Anterior cingulate cortex (tissue), 58 donors: ENCODE measurements around the gene ANKRD29.

Experiments
- DNase-seq, 58 donors: peaks; one replicate each; lab custom pipeline; 2025; lab: John Stamatoyannopoulos, UW

The ANKRD29 gene

GRCh38 chr18:23662309-23663263, at the start of gene ANKRD29:
Gene ANKRD29, minus strand, starts transcription at chr18:23662911. Its CDS starts 181 bp downstream, at chr18:23662730.
- peak in 37 of 58 donors; percentile 1 to 43 (median 10) for DNase-seq

DNA sequence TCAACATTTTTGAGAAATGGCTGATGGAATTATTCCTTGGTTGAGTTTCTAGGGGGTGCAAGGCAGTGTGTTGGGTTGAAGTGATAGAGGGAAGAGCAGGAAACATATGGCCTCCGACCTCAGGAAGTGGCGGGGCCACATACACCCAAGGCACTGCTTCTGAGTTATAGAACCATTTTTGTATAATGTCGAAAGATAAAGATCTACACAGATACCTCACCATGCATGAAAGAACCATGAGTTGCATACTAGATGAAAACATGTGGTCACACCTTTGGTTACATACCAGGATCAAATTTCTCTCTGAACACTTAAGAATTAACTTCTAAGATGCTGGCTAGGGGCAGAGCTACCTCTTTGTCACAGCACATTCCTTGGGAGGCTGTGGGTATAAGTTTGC, 49.7 kb upstream of the ANKRD29 start:
- no peak for DNase-seq

- no peak for DNase-seq
Measured at GRCh38 chr18:23711426-23711825, 48.7 kb upstream of the ANKRD29 start.

DNA sequence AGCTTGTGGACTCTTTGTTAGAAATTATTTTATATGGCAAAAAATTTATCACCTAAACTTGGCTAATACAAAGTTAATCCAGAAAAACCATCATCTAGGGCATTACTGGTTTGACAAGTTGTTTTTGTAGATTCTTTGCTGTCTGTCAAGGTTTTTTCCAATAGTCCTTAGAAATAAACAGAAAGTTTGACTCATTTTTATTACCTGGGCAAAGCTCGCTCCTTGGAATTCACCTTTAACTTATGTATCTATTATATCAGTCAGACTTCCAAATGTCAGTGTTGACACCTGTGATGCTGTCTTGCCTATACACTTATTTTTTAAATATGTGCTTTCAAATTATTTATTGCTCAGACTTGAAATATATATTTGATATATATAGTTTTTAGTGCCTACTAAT, 48.2 kb upstream of the ANKRD29 start:
- DNase-seq = no peak

DNA sequence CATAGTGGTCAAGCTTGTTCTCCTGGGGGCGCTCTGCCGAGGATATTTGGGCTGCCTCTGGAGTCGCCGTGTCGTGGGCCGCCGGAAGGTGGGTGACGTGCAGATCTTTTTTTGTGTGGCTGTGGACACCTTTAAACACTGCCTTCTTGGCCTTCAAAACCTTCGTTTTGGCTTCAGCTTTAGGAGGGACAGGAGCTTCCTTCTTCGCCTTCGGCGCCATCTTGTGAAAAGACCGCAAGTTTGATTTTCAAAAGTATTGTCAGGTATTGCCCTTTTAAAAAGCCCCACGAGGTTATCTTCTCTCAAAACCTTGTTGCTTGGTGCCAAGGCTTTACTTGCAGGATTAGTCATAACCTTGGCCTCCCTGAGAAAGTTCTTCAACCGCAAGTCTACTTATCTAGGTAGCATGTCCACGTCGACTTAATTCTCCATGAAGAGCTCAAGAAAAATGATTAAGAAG, 47.4 kb upstream of the ANKRD29 start:
- no peak for DNase-seq

- DNase-seq = no peak
Measured at GRCh38 chr18:23706971-23707640, 44.4 kb upstream of the ANKRD29 start.

- no peak for DNase-seq
Measured at GRCh38 chr18:23704806-23705205, 42.1 kb upstream of the ANKRD29 start.

DNA sequence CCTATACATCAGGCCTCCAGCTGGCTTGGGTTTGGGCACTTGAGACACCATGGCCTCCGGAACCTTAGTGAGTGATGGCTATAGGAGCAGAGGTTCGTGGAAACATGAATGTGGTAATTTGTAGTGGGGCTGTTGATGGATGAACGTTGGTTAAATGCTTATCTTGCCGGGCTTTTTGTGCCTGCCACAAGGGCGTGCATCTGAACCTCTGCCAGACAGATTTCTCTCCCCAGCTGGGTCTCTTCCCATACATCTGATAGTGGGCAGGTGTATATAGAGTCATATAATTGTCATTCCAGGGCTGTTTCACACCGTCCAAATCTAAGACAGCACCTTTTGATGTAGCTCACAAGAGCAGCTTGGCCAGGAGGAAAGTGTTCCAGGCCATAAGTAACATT, 41.3 kb upstream of the ANKRD29 start:
- no peak for DNase-seq

DNA sequence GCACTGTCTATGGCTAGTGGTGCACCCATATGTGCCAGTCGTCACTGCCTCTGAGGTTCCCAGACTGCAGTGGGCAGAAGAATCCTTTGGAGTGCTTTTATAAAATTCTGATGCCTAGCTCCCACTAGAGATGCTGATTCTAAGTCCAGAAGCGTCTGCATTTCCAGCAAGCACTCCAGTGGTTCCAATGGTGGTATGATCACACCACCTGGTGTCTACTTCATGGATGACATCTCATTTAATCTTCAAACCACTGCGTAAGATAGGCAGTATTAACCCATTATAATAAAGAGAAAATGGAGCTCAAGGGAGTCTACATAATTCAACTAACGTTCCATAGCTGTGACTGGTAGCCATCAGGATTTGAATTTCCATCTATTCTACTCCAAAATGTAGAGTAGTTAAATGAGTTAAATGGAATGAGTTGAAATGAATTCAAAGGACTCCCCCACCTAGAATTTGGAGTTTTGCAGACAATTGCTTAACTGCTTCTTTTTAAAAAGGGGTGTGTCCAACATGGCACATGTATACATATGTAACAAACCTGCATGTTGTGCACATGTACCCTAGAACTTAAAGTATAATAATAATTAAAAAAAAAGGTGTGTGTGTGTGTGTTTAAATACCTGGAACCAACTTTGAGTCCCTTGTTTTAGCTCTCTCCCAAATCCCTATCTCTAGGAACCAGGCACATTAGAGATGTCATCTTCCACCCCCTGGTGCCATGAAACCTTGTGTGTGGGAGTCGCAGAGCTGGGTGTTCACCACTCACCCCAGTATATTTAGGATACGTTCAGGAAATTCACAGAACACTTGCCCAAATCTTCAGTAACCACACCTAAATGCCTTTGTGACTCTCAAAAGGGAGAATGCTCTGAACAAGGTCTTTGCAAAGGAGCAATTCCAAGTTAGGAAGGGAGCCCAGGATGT, 40.6 kb upstream of the ANKRD29 start:
- DNase-seq = peak in 1 of 58 donors; percentile 2

DNA sequence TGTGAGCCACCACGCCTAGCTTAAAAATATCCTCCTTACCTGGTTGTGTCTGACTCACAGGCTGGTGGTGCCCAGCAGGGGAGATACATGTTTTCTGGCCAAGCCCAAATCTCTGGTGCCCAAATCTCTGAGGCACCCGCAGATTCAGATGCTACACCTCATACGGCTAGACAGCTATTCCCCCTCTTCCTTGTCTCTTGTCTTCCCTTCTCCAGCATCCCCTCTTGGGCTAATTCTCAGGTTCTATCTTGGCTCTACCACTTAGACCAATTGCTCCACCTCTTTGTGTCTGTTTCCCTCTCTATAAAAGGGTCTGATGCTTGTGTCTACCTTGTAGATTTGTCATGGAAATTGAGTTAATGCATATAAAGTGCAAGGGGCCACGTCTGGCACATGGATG, 39.9 kb upstream of the ANKRD29 start:
- DNase-seq = no peak

GRCh38 chr18:23701544-23702064, 38.9 kb upstream of the ANKRD29 start:
- DNase-seq = no peak

GRCh38 chr18:23701017-23701416, 38.3 kb upstream of the ANKRD29 start:
- DNase-seq = no peak

GRCh38 chr18:23694637-23695430, 32.1 kb upstream of the ANKRD29 start:
- DNase-seq = no peak

DNA sequence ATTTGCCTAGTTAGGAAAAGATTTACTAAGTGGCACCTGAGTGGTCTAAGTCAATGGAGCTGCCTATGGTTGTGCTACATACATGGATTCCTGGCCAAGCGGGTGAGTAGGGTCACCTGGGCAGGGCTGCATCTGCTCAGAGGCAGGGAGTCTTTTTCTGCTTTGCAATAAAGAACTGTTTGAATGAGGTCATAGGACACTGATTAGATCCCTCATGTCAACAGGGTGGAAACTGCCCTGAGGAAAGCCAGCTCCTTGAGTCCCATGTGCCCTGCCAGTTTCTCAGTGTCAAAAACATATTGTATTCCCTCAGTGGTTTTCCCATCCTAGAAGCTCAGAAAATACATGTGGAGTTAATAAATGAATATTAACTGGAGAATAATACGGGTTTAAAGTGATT, 31.1 kb upstream of the ANKRD29 start:
- DNase-seq = no peak

DNA sequence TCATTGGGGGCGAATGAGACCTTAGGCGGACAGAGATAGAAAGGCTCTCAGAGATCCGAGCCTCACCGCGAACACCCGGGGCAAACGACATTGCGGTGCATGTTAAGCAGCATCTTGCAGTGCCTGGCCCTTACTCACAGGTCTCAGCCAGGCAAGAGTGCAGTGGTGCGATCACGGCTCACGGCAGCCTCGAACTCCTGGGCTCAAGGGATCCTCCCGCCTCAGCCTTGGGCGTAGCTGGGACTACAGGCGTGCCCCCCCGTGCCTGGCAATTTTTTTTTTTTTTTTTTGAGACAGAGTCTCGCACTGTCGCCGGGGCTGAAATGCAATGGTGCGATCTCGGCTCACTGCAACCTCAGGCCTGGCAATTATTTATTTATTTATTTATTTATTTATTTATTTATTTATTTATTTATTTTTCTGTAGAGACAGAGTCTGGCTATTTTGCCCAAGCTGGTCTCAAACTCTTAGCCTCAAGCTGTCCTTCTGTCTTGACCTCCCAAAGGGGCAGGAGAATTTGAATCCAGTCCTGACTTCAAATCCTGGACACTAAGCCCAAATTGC, 27.9 kb upstream of the ANKRD29 start:
- DNase-seq = no peak

DNA sequence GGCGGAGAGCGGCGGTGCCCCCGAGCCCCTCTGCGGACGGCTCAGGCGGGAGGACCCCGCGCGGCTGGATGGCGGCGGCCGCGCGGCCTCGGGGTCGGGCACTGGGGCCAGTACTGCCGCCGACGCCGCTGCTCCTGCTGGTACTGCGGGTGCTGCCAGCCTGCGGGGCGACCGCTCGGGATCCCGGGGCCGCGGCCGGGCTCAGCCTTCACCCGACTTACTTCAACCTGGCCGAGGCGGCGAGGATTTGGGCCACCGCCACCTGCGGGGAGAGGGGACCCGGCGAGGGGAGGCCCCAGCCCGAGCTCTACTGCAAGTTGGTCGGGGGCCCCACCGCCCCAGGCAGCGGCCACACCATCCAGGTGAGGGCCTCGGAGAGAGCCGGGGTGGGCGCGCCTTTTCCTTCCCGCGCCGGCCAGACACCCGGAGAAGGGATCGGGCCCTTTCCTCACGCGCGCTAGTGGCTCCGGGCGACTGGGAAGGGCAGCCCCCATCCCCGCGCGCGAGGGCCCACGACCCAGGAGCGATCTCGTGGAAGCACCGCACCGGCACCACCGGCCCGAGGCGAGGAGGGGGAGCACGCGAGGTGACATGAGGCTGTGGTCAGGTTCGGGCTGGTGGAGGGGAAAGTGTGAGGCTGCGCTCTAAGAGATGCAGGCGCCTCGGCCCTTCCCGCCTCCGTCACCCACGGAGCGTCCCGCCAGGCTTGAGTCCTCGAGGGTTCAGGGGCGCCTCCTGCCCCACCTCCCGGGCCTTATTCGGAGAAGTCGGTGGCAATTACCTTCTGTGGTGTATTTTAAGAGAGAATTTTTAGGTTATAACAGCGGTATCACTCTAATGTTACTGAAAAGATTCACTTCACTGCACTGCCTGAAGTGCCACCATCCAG, 27.1 kb upstream of the ANKRD29 start:
- DNase-seq = peak in 2 of 58 donors; percentile 3 to 4

GRCh38 chr18:23689031-23689615, 26.4 kb upstream of the ANKRD29 start, which contains the start of gene LAMA3:
Gene LAMA3, plus strand, starts transcription at chr18:23689453. Its CDS starts 231 bp downstream, at chr18:23689684.
- peak in 24 of 58 donors; percentile 2 to 44 (median 11) for DNase-seq
